A549 (cell line): ENCODE measurements around the gene PITPNM3. TPM values are rescaled to one million over a fixed set of nuclear protein-coding genes. Genes with fewer than 3 reads are reported as not detected.

Experiments used
- ATAC-seq, 2 experiments: fragments of 200-7000 bp in 1 of 2; fragments of >200 bp in 1 of 2; cut with Nextera tagmentation in 1 of 2; cut with Tn5 transposase in 1 of 2; 3 replicates each; pipeline versions ENCODE4 v1.8.0 to v1.9.1; 2018 to 2020; ENCODE audit warnings: mild to moderate bottlenecking in 1 of 2, moderate library complexity in 1 of 2
- CTCF ChIA-PET: fragments of 300-600 bp; sonication (Branson Sonifier 250); formaldehyde crosslinking; extraction: SDS; loops from one replicate; lab custom pipeline; 2021; ENCODE audit warnings: antibody characterized with exemption, inconsistent platforms; lab: Yijun Ruan, JAX
- POLR2A ChIA-PET: fragments of 350-600 bp; formaldehyde crosslinking; extraction: SDS; loops from one replicate; lab custom pipeline; 2021; ENCODE audit warnings: antibody characterized with exemption, inconsistent platforms; lab: Yijun Ruan, JAX
- DNase-seq, 2 experiments: peaks; one replicate each; pipeline versions ENCODE4 v3.0.0 to v3.0.0-alpha.2; 2011 to 2016; ENCODE audit warnings: low read depth in 1 of 2, low spot score in 1 of 2
- FAIRE-seq: peaks from 2 replicates; lab custom pipeline; 2011; peaks lifted over from hg19 to GRCh38; lab: Jason Lieb, UNC
- H3K27ac ChIP-seq, 2 experiments: fragments of >200 bp; sonication (Bioruptor Twin); formaldehyde crosslinking; 3 replicates each; pipeline ENCODE4 v1.5.1; 2016 to 2017
- H3K4me1 ChIP-seq: fragments of >200 bp; sonication (Bioruptor Twin); formaldehyde crosslinking; 3 replicates; pipeline ENCODE4 v1.6.1; 2016
- H3K4me2 ChIP-seq: fragments of >200 bp; sonication (Bioruptor Twin); formaldehyde crosslinking; 3 replicates; pipeline ENCODE4 v1.6.1; 2016
- H3K4me3 ChIP-seq: fragments of >200 bp; sonication (Bioruptor Twin); formaldehyde crosslinking; 3 replicates; pipeline ENCODE4 v1.5.1; 2016
- H3K9me3 ChIP-seq: fragments of >200 bp; sonication (Bioruptor Twin); formaldehyde crosslinking; 3 replicates; pipeline ENCODE4 v1.6.1; 2016
- BCL3 ChIP-seq: fragments of >200 bp; sonication (Bioruptor Twin); formaldehyde crosslinking; IDR thresholded peaks from 3 replicates; pipeline ENCODE4 v1.6.1; 2016
- CEBPB ChIP-seq, 2 experiments: fragments of >200 bp in 1 of 2; sonication (Bioruptor Twin) in 1 of 2; formaldehyde crosslinking in 1 of 2; IDR thresholded peaks; 2 replicates each; pipeline ENCODE4 v1.6.1; 2012 to 2016
- E2F6 ChIP-seq: IDR thresholded peaks from 2 replicates; pipeline ENCODE4 v1.6.1; 2012; ENCODE audit warnings: low read depth, borderline replicate concordance
- EHF ChIP-seq: fragments of 250-450 bp; sonication (Bioruptor Pico); IDR thresholded peaks from 2 replicates; pipeline ENCODE4 v1.5.0; 2020; ENCODE audit warnings: mild to moderate bottlenecking
- EP300 ChIP-seq, 2 experiments: fragments of >200 bp; sonication (Bioruptor Twin); formaldehyde crosslinking; IDR thresholded peaks; 2 replicates in 1 of 2; 3 replicates in 1 of 2; pipeline ENCODE4 v1.6.1; 2016 to 2017
- ESRRA ChIP-seq: fragments of 150-350 bp; IDR thresholded peaks from 2 replicates; pipeline ENCODE4 v1.6.1; 2014; ENCODE audit warnings: mild to moderate bottlenecking, low read length, borderline replicate concordance
- FOSB ChIP-seq: fragments of 250-450 bp; sonication (Bioruptor Pico); IDR thresholded peaks from 2 replicates; pipeline ENCODE4 v1.5.0; 2020; ENCODE audit warnings: mild to moderate bottlenecking, moderate library complexity
- HDAC2 ChIP-seq: fragments of 200-600 bp; sonication (generic); IDR thresholded peaks from 2 replicates; pipeline ENCODE4 v1.6.1; 2016
- HMGXB4 ChIP-seq: fragments of 250-450 bp; sonication (Bioruptor Pico); IDR thresholded peaks from 2 replicates; pipeline ENCODE4 v1.5.0; 2021; ENCODE audit warnings: mild to moderate bottlenecking, moderate library complexity, borderline replicate concordance
- HOXB13 ChIP-seq: fragments of 250-450 bp; sonication (Bioruptor Pico); IDR thresholded peaks from 2 replicates; pipeline ENCODE4 v1.5.0; 2020; ENCODE audit warnings: low read depth, mild to moderate bottlenecking, moderate library complexity
- HOXB5 ChIP-seq: fragments of 250-450 bp; sonication (Bioruptor Pico); IDR thresholded peaks from 2 replicates; pipeline ENCODE4 v1.5.0; 2020; ENCODE audit warnings: mild to moderate bottlenecking, moderate library complexity
- JUNB ChIP-seq: fragments of >200 bp; sonication (Bioruptor Twin); formaldehyde crosslinking; IDR thresholded peaks from 2 replicates; pipeline ENCODE4 v1.6.1; 2016
- MYC ChIP-seq: IDR thresholded peaks from 2 replicates; pipeline ENCODE4 v1.6.1; 2012; ENCODE audit warnings: mild to moderate bottlenecking, inconsistent platforms, low read length, improper control_type of control experiment, borderline replicate concordance
- NFE2L2 ChIP-seq: fragments of 150-350 bp; conservative IDR thresholded peaks from 2 replicates; pipeline ENCODE4 v1.6.1; 2014; ENCODE audit warnings: low read length
- NR3C1 ChIP-seq: fragments of >200 bp; sonication (Bioruptor Twin); formaldehyde crosslinking; IDR thresholded peaks from 3 replicates; pipeline ENCODE4 v1.6.1; 2017
- RAD21 ChIP-seq, 2 experiments: fragments of >200 bp in 1 of 2; sonication (Bioruptor Twin) in 1 of 2; formaldehyde crosslinking in 1 of 2; IDR thresholded peaks in 1 of 2; conservative IDR thresholded peaks in 1 of 2; 2 replicates in 1 of 2; 3 replicates in 1 of 2; pipeline ENCODE4 v1.6.1; 2012 to 2018; ENCODE audit warnings: inconsistent platforms in 1 of 2
- RCOR1 ChIP-seq: fragments of 150-350 bp; IDR thresholded peaks from 2 replicates; pipeline ENCODE4 v1.6.1; 2014; ENCODE audit warnings: antibody characterized with exemption, low read length, low read depth
- TP53 ChIP-seq: fragments of 250-450 bp; sonication (Bioruptor Pico); IDR thresholded peaks from 2 replicates; pipeline ENCODE4 v1.5.0; 2021; ENCODE audit warnings: mild to moderate bottlenecking, moderate library complexity
- ZFP36 ChIP-seq: fragments of 450-650 bp; IDR thresholded peaks from 2 replicates; pipeline ENCODE4 v1.6.1; 2014; ENCODE audit warnings: borderline replicate concordance; ENCODE audit not compliant: partially characterized antibody
- WGBS: methylation state at CpG from one replicate; pipeline ENCODE4 v1.1.6; 2017; ENCODE audit errors: missing lambda C conversion rate; 5-methylcytosine and 5-hydroxymethylcytosine counted together
- polyA plus RNA-seq, 4 experiments: library from polyadenylated mRNA; depleted of rRNA in 3 of 4; stranded (reverse); fragments of >200 nt; fragmentation: RNase III in 1 of 4; extraction: RNeasy Plus Mini Kit Qiagen cat#74134 plus additional on column Dnase treatment in 1 of 4; gene quantifications; 2 replicates in 3 of 4; 3 replicates in 1 of 4; pipeline ENCODE4 v1.2.3, GENCODE V29; 2011 to 2017
- TF ChIP-seq, protein P1 (sequence below): fragments of 200-600 bp; sonication (generic); IDR thresholded peaks from 2 replicates; pipeline ENCODE4 v1.6.1; 2016; ENCODE audit warnings: antibody characterized with exemption, mild to moderate bottlenecking, moderate library complexity
- TF ChIP-seq, protein P2 (sequence below): fragments of 450-650 bp; IDR thresholded peaks from 2 replicates; pipeline ENCODE4 v1.6.1; 2014; ENCODE audit warnings: antibody characterized with exemption
- TF ChIP-seq, protein P3 (sequence below): fragments of >200 bp; sonication (Bioruptor Twin); formaldehyde crosslinking; IDR thresholded peaks from 3 replicates; pipeline ENCODE4 v1.5.1; 2016
- TF ChIP-seq, protein P4 (sequence below): IDR thresholded peaks from 2 replicates; pipeline ENCODE4 v1.6.1; 2012
- TF ChIP-seq, protein P5 (sequence below): IDR thresholded peaks from 2 replicates; pipeline ENCODE4 v1.6.1; 2012

PITPNM3 gene
- polyA plus RNA-seq, 2 of the 4 experiments (the other 2 are of a cell fraction) = 0.80 to 2.2 TPM

DNA sequence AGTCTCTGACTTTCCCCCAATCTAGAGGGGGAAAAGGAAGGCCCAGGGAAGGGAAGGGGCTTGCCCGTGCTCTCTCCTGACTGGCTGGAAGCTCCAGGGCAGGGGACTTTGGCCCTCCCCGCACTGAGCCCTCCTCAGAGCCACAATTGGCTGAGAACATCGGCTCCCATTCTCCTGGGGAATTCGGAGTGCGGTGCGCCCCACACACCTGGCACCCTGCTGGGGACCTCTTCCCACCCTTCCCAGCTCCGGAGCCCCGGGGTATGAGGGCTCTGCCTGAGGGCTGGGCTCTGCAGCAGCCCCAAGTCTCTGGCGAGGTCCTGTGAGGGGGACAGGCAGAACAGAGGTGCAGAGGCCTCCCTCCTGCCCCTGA lies 76.1 kb downstream of the PITPNM3 start:
- FAIRE-seq (no peak), ATAC-seq (no peak), DNase-seq (no peak)
- ChIA-PET CTCF (interaction anchor here (0.6 to 2.2 kb wide), 10 partner anchors 8 to 1280 kb away, joined by 3 to 12 read pairs (median 4); no protein-coding TSS in a partner anchor), POLR2A (no interaction called here)
- Histone ChIP-seq H3K27ac (no peak overlapping the region), H3K4me2 (no peak overlapping the region), H3K9me3 (no peaks in the 10 kb centered on the region), H3K4me3 (no peak overlapping the region), H3K4me1 (no peaks in the 10 kb centered on the region)
- no peak for TF ChIP-seq CEBPB (IDR thresholded peaks at IDR 0.05)
- TF ChIP-seq EHF (CRISPR knock-in tag) = no peak
- no peak for TF ChIP-seq E2F6
- TF ChIP-seq JUNB = no peak
- no peak for TF ChIP-seq EP300 (IDR thresholded peaks at IDR 0.05)
- no peak for TF ChIP-seq TP53 (CRISPR knock-in tag)
- TF ChIP-seq HDAC2 = no peak
- TF ChIP-seq, protein P1, sequence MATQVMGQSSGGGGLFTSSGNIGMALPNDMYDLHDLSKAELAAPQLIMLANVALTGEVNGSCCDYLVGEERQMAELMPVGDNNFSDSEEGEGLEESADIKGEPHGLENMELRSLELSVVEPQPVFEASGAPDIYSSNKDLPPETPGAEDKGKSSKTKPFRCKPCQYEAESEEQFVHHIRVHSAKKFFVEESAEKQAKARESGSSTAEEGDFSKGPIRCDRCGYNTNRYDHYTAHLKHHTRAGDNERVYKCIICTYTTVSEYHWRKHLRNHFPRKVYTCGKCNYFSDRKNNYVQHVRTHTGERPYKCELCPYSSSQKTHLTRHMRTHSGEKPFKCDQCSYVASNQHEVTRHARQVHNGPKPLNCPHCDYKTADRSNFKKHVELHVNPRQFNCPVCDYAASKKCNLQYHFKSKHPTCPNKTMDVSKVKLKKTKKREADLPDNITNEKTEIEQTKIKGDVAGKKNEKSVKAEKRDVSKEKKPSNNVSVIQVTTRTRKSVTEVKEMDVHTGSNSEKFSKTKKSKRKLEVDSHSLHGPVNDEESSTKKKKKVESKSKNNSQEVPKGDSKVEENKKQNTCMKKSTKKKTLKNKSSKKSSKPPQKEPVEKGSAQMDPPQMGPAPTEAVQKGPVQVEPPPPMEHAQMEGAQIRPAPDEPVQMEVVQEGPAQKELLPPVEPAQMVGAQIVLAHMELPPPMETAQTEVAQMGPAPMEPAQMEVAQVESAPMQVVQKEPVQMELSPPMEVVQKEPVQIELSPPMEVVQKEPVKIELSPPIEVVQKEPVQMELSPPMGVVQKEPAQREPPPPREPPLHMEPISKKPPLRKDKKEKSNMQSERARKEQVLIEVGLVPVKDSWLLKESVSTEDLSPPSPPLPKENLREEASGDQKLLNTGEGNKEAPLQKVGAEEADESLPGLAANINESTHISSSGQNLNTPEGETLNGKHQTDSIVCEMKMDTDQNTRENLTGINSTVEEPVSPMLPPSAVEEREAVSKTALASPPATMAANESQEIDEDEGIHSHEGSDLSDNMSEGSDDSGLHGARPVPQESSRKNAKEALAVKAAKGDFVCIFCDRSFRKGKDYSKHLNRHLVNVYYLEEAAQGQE = no peak
- TF ChIP-seq NFE2L2 = no peak
- WGBS = 58% methylated on average over 5 of the region's 9 CpGs

DNA sequence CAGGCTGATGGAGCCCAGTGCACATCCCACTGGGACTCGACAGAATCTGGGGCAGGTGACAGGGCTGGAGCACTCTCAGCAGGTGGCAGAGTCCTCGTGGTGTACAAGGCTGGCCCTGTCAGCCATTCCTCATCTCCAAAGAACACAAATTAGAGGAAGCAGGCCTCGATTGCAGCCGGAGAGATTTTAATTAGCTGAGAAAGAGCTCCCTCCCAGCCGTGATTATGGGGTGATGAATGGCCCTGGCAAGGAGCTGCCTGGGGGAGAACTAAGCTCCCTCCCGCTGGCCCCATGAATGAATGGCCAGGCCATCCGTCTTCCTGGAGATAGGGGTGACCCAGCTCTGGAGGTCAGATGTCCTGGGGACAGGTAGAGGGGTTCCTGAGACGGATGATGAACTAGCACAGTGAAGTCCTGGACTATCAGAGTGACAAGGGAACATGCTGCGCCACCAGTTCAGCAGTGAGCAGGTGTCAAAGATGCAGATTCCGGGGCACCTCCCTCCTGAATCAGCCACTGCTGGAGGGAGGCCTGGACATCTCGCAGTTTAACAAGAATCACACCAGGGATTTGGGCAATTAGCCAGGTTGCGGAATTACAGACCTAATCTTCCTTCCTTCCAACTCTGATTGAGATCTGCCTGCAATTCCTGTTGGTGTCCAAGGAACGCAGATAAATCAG lies 76.6 kb downstream of the PITPNM3 start:
- TF ChIP-seq RCOR1 = no peak
- TF ChIP-seq ESRRA = no peak
- TF ChIP-seq, protein P2, sequence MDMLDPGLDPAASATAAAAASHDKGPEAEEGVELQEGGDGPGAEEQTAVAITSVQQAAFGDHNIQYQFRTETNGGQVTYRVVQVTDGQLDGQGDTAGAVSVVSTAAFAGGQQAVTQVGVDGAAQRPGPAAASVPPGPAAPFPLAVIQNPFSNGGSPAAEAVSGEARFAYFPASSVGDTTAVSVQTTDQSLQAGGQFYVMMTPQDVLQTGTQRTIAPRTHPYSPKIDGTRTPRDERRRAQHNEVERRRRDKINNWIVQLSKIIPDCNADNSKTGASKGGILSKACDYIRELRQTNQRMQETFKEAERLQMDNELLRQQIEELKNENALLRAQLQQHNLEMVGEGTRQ = no peak
- TF ChIP-seq EHF (CRISPR knock-in tag) = no peak
- TF ChIP-seq MYC = no peak
- TF ChIP-seq HOXB5 = no peak
- no peak for TF ChIP-seq FOSB
- TF ChIP-seq, protein P3, sequence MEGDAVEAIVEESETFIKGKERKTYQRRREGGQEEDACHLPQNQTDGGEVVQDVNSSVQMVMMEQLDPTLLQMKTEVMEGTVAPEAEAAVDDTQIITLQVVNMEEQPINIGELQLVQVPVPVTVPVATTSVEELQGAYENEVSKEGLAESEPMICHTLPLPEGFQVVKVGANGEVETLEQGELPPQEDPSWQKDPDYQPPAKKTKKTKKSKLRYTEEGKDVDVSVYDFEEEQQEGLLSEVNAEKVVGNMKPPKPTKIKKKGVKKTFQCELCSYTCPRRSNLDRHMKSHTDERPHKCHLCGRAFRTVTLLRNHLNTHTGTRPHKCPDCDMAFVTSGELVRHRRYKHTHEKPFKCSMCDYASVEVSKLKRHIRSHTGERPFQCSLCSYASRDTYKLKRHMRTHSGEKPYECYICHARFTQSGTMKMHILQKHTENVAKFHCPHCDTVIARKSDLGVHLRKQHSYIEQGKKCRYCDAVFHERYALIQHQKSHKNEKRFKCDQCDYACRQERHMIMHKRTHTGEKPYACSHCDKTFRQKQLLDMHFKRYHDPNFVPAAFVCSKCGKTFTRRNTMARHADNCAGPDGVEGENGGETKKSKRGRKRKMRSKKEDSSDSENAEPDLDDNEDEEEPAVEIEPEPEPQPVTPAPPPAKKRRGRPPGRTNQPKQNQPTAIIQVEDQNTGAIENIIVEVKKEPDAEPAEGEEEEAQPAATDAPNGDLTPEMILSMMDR = no peak
- no peak for TF ChIP-seq BCL3
- no peak for TF ChIP-seq RAD21 (conservative IDR thresholded peaks at IDR 0.05 in 1 of 2, IDR thresholded peaks at IDR 0.05 in 1 of 2)
- TF ChIP-seq HOXB13 (CRISPR knock-in tag) = no peak
- TF ChIP-seq, protein P4, sequence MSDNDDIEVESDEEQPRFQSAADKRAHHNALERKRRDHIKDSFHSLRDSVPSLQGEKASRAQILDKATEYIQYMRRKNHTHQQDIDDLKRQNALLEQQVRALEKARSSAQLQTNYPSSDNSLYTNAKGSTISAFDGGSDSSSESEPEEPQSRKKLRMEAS = no peak
- no peak for TF ChIP-seq CEBPB (IDR thresholded peaks at IDR 0.05)
- TF ChIP-seq ZFP36 = no peak
- TF ChIP-seq HMGXB4 (CRISPR knock-in tag) = no peak
- TF ChIP-seq, protein P5, sequence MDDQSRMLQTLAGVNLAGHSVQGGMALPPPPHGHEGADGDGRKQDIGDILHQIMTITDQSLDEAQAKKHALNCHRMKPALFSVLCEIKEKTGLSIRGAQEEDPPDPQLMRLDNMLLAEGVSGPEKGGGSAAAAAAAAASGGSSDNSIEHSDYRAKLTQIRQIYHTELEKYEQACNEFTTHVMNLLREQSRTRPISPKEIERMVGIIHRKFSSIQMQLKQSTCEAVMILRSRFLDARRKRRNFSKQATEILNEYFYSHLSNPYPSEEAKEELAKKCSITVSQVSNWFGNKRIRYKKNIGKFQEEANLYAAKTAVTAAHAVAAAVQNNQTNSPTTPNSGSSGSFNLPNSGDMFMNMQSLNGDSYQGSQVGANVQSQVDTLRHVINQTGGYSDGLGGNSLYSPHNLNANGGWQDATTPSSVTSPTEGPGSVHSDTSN = no peak
- TF ChIP-seq HDAC2 = no peak
- no peak for TF ChIP-seq NR3C1
- Histone ChIP-seq H3K4me1 (no peaks in the 10 kb centered on the region), H3K9me3 (no peaks in the 10 kb centered on the region), H3K4me3 (no peak overlapping the region), H3K4me2 (no peak overlapping the region), H3K27ac (no peak overlapping the region)
- ATAC-seq (no peak), FAIRE-seq (no peak), DNase-seq (no peak)
- CTCF ChIA-PET = interaction anchor here (0.6 to 2.2 kb wide), 11 partner anchors 8 to 1280 kb away, joined by 3 to 12 read pairs (median 3); no protein-coding TSS in a partner anchor
- 59% methylated on average over 12 of the region's 13 CpGs for WGBS
- POLR2A ChIA-PET = no interaction called here
